Peyer's patch (tissue), 4 donors: ENCODE data around the gene RTN4R.

Experiments used
- POLR2A ChIP-seq, 2 donors: fragments of 450-650 bp; IDR thresholded peaks; one replicate each; pipeline ENCODE4 v1.5.1; 2017; ENCODE audit warnings: antibody characterized with exemption in 2 of 2, mild to moderate bottlenecking in 2 of 2, moderate library complexity in 2 of 2
- TF ChIP-seq, protein P1 (sequence below), 6 experiments: fragments of 450-650 bp in 4 of 6; fragments of 200-600 bp in 2 of 6; sonication (generic) in 1 of 6; IDR thresholded peaks; one replicate each; pipeline ENCODE4 v1.5.1; 2017 to 2019; ENCODE audit warnings: antibody characterized with exemption in 6 of 6, mild to moderate bottlenecking in 3 of 6, moderate library complexity in 1 of 6

DNA sequence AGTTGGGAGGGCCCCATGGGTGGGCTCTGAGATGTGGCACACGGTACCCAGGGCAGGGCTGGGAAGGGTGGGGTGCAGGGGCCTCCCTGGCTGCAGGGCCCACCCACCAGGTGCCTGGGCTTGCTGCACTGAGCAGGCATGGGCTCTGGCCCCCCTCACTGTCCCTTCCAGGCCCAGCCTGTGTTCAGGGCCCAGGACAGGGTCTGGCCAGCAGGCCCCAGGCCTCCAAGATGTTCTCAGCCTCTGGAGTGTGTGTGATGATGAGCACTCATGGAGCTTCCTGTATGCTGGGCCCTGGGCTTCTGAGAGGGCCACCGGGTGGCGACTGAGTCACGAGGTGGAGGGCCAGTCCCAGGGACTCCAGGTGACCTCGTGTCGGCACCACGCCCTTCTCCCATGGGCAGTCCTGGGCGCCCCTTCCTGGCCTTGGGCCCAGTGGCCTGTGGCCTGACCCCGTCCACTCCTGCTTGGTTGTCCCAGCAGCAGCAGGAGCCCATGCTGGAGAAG is 61.4 kb downstream of the RTN4R start:
- TF ChIP-seq, protein P1, sequence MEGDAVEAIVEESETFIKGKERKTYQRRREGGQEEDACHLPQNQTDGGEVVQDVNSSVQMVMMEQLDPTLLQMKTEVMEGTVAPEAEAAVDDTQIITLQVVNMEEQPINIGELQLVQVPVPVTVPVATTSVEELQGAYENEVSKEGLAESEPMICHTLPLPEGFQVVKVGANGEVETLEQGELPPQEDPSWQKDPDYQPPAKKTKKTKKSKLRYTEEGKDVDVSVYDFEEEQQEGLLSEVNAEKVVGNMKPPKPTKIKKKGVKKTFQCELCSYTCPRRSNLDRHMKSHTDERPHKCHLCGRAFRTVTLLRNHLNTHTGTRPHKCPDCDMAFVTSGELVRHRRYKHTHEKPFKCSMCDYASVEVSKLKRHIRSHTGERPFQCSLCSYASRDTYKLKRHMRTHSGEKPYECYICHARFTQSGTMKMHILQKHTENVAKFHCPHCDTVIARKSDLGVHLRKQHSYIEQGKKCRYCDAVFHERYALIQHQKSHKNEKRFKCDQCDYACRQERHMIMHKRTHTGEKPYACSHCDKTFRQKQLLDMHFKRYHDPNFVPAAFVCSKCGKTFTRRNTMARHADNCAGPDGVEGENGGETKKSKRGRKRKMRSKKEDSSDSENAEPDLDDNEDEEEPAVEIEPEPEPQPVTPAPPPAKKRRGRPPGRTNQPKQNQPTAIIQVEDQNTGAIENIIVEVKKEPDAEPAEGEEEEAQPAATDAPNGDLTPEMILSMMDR (IDR thresholded peaks at IDR 0.05) = peak in 1 of 6 experiments; percentile 2
- peak; percentile 58 to 64 for TF ChIP-seq POLR2A (IDR thresholded peaks at IDR 0.05)
